IPS-NIHi7 (cell line): ENCODE results near the gene MNT.
A peak's percentile ranks its signal among the peaks of the same experiment; 100 is the strongest.

Experiments
- DNase-seq: peaks from one replicate; pipeline ENCODE4 v3.0.0; 2012; ENCODE audit warnings: mixed read lengths; ENCODE audit errors: extremely low spot score

The MNT gene

GRCh38 chr17:2362881-2363280, 38.0 kb downstream of the MNT start:
- DNase-seq = no peak

- DNase-seq = no peak
Measured at GRCh38 chr17:2362416-2362815, 38.4 kb downstream of the MNT start.

- no peak for DNase-seq
Measured at GRCh38 chr17:2362016-2362415, 38.8 kb downstream of the MNT start.

DNA sequence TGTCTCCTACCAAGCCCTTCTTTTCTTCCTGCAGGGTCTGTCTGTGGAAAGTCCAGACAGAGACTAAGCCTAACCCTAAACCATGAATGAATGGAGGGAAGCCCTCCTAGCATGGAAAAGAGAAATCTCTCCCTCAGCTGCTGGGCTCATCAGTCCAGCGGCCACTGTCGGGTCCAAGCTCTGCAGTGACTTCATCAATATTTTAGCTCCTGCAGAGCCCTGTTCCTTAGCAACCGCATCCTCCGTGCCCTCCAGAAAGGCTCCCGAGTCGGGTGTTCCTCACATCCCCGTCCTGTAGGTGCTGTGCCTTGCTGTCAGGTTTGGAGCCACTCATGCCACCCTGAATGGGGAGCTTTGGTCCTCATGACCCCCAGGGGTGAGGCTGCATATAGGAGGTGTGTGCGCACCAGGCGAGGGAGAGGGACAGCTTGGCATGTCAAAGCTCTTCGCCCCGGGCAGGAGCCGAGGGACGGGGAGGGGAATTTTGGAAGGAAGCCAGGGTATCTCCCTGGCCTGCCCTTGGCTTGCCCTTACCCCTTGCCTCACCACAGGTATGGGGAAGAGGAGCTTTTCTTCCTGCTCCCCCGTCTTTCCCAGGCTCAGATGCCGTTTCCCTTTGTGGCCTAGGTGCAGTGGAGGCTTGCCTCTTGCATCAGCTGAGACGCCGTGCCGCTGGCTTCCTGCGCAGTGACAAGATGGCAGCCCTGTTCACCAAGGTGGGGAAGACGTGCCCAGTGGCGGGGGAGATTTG, 39.7 kb downstream of the MNT start:
- no peak for DNase-seq

GRCh38 chr17:2357931-2358434, 42.9 kb downstream of the MNT start:
- DNase-seq = no peak

DNA sequence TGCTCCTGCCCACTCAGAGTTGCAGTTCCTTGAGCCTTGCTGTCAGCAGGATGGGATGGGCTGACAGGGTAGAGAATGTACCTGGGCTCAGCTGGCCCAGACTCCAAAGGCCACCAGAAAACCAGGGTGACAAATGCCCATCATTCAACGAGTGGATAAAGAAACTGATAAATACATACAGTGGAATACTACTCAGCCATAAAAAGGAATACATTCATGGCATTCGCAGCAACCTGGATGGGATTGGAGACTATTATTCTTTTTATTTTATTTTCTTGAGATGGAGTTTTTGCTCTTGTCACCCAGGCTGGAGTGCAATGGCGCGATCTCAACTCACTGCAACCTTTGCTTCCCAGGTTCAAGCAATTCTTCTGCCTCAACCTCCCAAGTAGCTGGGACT, 43.6 kb downstream of the MNT start:
- no peak for DNase-seq

- no peak for DNase-seq
Measured at GRCh38 chr17:2354311-2354710, 46.5 kb downstream of the MNT start.

- no peak for DNase-seq
Measured at GRCh38 chr17:2351269-2351668, 49.6 kb downstream of the MNT start.

DNA sequence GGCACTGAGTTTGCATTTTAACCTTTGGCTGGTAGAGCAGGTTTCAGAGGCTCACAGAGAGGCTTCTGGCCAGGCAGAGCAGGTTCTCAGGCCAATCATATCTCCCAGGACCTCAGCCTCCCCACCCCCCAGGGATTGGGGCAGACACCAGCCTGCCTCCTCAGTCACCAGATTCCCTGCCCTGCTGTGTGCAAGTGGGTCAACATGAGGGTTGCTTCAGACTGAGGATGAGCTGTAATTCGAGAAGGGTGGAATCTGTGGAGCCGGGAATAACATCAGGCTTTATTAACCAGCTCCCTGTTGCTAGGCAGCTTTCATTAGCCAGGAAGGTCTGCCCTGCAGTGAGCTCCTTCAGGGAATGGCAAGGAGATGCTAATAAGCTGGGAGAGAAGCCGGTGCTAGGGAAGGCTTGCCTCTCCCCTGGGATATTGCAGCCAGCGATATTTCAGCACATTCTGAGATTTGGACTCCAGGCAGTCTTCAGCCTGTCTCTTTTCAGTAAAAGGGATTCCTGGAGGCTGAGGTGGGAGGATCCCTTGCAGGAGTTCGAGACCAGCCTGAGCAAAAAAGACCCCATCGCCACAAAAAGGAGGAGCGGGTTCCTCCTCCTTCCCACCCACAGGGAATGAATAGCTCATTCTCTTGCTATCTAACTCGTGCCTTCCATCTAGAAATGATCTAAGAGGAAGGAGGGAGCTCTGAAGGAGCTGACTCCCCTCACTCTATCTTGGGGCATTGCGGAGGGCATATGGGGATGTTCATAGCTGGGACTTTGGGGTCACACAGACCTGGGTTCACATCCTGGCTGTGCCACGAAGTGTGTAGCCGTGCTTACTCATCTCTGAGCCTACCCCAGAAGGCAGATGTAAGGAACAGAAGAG, 52.8 kb downstream of the MNT start:
- peak; percentile 93 for DNase-seq

DNA sequence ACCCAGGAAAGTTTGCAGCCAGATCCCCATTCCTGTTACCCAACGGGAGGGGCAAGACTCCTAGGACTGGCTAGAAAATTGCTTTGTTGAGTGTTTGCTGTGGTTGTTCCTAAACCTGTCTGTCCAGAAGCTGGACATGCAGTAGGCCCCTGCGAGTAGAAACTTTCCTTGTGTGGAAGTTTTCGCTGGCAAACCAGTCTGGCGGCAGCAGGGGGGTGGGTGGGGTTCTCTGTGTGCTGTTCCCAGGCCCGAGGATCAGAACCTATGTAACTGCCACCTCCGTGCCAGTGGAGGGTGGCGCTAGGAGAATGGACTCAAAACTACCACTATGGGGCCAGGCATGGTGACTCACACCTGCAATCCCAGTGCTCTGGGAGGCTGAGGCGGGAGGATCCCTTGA, 54.4 kb downstream of the MNT start:
- DNase-seq = no peak

GRCh38 chr17:2344528-2344927, 56.3 kb downstream of the MNT start:
- no peak for DNase-seq

DNA sequence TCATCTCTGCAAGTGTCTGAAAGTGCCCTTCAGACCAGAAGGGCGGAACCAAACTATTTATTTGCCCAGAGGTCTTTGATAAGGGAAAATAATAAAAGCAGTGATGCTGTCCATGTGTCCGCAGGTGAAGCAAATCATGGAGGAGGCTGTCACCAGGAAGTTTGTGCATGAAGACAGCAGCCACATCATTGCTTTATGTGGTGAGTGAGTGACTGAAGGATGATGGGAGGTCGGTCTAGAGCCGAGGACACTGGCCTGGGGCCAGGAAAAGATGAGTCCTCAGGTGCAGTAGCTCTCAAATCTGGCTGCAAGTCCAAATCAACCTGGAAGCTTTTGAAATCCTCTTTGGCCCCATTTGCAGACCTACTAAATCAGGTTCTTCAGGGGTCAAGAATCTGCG, 57.4 kb downstream of the MNT start:
- DNase-seq = no peak

DNA sequence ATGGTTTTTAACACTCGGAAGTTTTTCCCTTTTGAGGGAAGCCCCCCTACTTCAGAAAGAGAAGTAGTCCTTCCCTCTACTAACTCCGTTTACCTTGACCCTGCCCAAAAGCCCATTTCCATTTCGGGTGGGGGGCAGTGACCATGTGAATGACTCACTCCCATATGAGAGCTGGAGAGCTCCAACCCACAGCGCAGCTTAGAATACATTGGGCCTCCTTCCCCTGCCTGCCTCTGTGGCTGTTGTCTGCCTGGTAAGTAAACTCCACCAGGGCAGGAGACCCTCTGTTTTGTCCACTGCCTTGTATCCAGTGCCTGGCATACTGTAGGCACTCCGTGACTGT, 62.6 kb downstream of the MNT start:
- peak; percentile 48 for DNase-seq

DNA sequence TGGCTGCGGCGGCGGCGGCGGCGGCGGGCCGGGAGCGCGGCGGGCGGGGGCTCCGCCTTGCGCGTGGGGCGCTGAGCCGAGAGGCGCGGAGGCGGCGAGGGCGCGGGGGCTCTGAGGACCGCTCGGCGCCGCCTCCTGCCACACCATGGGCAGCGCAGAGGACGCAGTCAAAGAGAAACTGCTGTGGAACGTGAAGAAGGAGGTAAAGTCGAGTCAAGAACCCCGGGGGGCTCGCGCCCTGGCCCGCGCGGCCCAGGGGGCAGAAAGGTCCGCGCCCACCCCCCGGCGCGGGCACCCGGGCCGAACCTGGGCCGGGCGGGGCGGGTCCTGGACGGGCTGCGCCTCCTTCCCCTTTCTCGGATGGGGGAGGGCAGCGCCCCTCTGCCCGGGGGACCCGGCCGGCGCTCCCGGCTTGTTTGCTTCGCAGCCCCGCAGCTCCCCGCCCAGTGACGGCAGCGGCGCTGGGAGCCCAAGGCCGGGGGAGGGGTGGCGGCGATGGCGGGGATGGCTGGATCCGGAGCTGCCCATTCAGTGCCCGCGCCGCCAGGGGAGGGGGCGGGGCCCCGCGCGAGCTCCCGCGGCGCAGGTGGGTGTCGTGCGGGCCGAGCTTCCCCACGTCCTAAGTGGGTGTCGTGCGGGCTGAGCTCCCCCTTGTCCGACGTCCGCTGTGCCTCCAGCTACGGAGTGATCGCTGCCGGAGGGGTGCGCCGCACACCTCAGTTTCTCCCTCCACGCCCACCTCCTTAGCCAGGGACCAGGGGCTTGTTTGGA, 63.1 kb downstream of the MNT start:
- DNase-seq = peak; percentile 78

- DNase-seq = peak; percentile 58
Measured at GRCh38 chr17:2336852-2337543, 63.9 kb downstream of the MNT start, which contains the start of gene SGSM2. TSS of gene SGSM2 (plus strand) at chr17:2337501. CDS start at chr17:2337689, 188 bp downstream.

- peak; percentile 97 for DNase-seq
Measured at GRCh38 chr17:2336215-2336851, 64.5 kb downstream of the MNT start, which contains the start of gene TSR1. TSS of gene TSR1 (minus strand) at chr17:2336457. CDS start at chr17:2336427, 30 bp downstream.

DNA sequence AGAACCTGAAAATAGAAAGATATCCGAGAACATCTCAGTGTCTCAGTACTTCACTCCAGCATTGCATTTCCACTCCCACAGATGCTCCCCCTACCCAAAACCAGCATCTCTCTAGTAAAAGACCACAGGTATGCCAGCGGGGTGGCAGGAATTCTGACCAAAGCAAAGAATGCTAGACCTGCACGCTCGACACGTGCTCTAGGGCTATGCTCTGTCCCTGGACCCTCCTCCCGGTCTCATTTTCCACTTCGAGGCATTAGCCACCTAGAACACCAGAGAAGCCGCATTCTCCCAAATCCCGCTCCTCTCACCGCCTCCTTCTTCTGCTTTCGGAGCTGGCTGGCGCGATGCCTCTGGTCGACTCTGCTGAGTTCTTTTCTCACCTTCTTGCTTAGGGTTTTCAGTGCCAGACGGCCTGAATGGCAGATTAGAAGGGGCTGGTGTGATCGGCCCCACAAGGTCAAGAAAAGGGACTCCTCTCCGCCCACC, 65.1 kb downstream of the MNT start:
- peak; percentile 29 for DNase-seq
